ENCODE data around the gene CTIF.
"Not testable (repeated sequence)": the region's sequence is repeated elsewhere in the genome, so short reads cannot be mapped to it uniquely, and the experiment has no call there.

DNA sequence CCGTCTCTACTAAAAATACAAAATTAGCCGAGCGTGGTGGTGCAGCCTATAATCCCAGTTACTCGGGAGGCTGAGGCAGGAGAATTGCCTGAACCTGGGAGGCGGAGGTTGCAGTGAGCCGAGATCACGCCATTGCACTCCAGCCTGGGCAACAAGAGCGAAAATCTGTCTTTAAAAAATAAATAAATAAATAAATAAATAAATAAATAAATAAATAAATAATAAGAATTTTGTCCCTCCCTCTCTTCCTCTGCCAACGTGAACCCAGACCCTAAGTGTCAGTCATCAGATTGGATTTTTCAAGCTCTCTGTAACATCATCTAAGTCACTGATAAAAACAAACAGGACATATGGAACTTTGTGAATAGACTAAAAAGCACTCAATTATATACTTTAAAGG, 178.4 kb downstream of the CTIF start:
- TF ChIP-seq CTCF (IDR thresholded peaks at IDR 0.05; ENCODE audit: insufficient read depth, low read length, poor library complexity, severe bottlenecking); EZH2phosphoT487 (conservative IDR thresholded peaks at IDR 0.05; ENCODE audit: low read length): not testable (repeated sequence)
